Stomach (tissue), 4 donors: Measurements from ENCODE around the gene UBAC2.

ENCODE experiments used
- CTCF ChIP-seq, 7 experiments: fragments of 450-650 bp in 4 of 7; fragments of 200-600 bp in 3 of 7; sonication (generic) in 3 of 7; IDR thresholded peaks; one replicate each; pipeline ENCODE4 v1.5.1; 2016 to 2019; ENCODE audit warnings: antibody characterized with exemption in 7 of 7, control low read depth in 2 of 7, mild to moderate bottlenecking in 1 of 7
- POLR2A ChIP-seq, 4 donors: fragments of 450-650 bp; IDR thresholded peaks; one replicate each; pipeline ENCODE4 v1.6.1; 2016; ENCODE audit warnings: antibody characterized with exemption in 4 of 4, control low read depth in 2 of 4, mild to moderate bottlenecking in 1 of 4, moderate library complexity in 1 of 4

GRCh38 chr13:99340638-99341037 is 140.0 kb downstream of the UBAC2 start:
- no peak for TF ChIP-seq CTCF (IDR thresholded peaks at IDR 0.05)
- TF ChIP-seq POLR2A (IDR thresholded peaks at IDR 0.05), result no peak
